Stimulated activated CD8-positive, alpha-beta memory T cell treated with anti-CD3 and anti-CD28 coated beads, Interleukin-12 subunit alpha, Interleukin-12 subunit beta, amount 100 ng/mL, for 1 hour (primary cell): ENCODE results near the gene EXO1.
"Not testable (repeated sequence)": the region's sequence is repeated elsewhere in the genome, so short reads cannot be mapped to it uniquely, and the experiment has no call there.

Source experiments
- DNase-seq: peaks from one replicate; pipeline ENCODE4 v3.0.0-alpha.2; 2020; ENCODE audit warnings: low read depth

The EXO1 gene

DNA sequence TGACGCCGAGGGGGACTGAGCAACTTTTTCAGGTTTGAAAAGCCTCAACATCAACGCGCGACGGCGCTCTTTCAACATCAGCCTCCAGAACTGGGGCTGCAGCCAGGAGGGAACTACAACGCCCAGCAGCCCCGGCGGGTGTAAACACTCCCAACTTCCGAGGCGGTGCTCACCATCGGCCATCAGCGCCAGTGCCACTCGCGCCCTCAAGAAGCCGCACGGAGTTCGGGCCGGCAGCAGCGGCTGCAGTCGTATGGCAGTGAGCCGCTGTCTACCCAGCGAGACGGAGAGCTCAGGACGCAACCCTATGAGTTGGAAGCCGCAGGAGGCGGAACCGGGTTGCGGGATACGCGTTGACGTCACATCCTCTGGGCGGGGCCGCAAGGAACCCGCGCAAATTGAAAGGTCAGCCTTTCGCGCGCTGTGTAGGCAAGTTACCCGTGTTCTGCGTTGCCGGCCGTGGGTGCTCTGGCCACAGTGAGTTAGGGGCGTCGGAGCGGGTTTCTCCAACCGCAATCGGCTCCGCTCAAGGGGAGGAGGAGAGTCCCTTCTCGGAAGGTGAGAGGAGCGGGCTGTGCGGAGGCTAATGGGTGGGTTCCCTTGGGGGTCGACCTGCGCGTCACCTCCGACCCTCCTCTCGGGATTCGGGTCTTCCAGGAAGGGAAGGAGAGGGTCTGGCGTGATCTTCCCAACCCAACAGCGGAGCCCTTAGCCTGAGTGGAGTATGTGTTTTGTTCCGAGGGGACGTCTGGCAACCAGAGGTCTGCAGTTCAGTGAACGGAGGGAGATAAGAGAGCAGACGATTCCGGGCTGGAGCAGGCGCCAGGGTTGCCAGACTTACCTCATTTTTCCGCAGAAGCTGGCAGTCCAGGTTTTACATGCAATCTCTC lies at the start of gene EXO1:
Gene EXO1, plus strand, starts transcription at position 409 of the 890 bp plus-strand sequence. CDS start 2,222 bp downstream, outside the sequence.
- peak; percentile 76 for DNase-seq

DNA sequence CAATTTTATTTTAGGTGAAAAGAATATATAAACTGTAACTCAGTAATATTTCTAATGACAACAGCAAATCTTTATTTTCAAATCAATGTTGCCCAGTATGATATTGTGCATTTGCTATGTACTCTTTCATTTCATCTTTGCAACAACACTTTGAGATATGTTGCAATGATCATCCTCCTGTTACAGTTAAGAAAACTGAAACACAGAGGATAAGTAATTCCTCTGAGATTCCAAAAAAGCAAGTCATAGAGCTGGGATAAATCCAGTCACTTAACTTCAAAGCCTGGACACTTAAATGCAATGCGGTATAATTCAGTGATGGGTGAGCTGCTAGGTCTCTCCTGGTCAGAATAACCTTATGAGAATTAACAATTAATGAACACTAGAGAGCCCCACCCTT lies 48.6 kb upstream of the EXO1 start:
- no peak for DNase-seq

DNA sequence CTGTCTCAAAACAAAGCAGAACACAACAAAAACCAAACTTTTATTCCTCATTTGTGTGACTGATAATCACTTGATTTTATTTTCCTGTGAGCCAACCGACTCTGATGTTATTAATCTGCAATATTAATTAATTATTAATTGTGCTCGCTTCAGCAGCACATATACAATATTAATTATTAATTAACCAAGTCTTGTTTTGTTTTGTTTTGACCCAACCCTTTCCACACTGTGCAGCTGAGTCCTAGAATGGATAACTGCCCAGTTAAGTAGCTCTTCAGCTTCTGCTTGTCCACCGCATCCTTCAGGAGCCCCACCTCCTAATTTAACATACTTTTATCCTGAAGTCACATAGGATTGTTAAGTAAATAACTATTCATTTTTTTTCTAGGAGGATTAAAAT lies 47.4 kb upstream of the EXO1 start:
- no peak for DNase-seq

DNA sequence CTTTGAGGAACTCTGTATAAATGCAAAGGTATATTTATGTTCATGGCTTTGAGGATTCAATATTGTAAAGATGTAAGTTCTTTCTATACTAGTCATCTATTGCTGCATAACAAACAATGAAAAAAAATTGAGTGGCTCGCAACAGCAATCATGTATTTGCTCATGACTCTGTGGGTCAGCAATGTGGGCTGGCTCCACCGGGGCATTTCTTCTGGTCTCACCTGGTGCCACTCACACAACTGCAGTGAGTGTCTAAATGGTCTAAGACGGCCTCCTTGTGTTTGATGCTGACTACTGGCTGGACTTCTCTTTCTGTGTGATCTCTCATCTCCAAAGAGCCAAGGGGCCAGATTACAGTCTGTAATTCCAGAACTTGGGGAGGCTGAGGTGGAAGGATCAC lies 45.1 kb upstream of the EXO1 start:
- DNase-seq: no peak

DNA sequence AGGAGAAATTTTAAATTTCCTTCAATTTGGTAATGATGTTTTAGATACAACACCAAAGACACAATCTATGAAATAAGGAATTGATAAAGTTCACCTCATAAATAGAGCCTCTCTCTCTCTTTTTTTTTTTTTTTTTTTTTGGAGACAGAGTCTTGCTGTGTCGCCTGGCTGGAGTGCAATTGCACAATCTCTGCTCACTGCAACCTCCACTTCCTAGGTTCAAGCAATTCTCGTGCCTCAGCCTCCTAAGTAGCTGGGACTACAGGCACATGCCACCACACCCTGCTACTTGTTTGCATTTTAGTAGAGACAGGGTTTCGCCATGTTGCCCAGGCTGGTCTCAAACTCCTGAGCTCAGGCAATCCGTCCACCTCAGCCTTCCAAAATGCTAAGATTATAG lies 43.3 kb upstream of the EXO1 start:
- not testable (repeated sequence) for DNase-seq

DNA sequence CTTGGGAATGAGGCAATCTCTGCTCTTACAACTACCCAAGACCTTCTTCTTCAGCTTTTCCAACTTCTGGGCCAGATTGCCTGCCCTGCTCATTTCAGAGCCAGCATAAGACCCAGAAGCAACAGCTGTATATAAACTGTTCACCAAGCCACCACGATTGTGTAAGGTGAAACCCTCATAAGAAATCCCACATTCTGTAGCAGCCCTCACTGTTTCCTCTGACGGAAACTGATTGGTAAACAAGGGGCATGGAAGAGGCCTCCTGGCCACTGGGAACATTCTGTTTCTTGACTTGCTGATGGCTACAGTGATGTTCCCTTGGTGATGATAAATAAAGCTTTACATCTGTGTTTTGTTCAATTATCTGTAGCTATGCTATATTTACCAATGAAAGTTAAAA lies 39.7 kb upstream of the EXO1 start:
- no peak for DNase-seq

DNA sequence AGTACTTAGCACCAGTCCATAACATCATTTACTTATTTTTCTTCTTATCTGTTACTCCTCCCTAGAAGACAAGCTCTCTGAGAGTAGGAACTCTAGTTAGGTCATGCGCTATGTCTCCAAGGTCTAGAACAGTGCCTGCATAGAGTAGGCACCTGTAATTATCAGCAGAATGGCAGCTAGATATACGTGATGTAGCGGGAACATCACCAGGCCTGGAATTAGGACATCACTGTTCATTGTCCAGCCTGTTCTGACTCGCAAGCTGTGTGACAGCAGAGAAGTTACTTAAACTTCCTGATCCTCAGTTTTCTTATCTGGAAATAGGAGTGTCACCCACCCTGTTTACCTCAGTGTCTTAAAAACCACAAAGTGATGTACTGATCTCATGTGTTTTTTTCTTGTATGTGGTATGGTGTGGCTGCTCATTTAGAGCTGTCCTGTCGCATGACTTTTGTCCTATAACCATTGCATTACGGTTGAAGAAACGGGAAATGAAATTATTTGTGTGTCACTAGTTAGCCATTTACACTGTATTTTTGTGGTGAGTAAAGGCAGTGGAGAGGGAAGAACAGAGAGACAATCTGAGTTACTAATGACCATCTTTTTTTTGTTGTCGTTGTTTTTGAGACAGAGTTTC lies 37.1 kb upstream of the EXO1 start:
- no peak for DNase-seq

DNA sequence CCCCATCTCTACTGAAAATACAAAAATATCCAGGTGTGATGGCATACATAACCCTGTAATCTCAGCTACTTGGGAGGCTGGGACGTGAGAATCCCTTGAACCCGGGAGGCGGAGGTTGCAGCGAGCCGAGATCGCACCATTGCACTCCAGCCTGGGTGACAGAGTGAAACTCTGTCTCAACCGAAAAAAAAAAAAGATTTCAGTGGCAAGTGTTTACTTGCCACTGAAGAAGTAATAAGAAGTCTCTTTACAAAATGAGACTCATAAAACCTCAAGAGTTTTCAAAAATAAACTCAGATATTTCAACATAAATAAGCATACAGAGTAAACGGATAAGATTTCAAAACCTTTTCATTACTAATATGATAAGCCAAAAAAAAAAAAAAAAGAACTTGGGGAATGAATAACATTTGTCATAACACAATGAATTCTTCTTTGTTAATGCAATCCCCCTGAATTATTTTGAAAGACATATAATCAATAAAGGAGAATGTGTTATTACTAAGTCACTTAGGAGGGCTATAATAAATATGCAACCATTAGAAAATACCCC lies 34.2 kb upstream of the EXO1 start:
- DNase-seq: no peak

DNA sequence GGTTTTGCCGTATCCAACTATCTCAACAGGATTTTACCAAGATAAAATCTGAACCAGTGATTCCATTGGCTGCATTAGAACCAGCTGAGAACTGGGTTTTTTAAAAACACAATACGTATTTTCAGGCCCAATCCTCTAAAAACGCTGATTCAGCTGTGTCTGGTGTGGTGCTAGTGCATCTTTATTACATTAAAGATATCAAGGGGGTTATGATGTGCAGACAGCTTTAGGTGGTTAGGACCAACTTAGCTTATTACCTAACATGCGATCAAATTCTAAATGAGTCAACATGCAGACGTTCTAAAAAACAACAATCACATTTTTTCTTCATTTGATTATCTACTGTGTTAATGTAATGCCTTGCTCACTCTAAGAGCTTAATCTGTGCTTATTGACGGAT lies 32.0 kb upstream of the EXO1 start:
- no peak for DNase-seq

DNA sequence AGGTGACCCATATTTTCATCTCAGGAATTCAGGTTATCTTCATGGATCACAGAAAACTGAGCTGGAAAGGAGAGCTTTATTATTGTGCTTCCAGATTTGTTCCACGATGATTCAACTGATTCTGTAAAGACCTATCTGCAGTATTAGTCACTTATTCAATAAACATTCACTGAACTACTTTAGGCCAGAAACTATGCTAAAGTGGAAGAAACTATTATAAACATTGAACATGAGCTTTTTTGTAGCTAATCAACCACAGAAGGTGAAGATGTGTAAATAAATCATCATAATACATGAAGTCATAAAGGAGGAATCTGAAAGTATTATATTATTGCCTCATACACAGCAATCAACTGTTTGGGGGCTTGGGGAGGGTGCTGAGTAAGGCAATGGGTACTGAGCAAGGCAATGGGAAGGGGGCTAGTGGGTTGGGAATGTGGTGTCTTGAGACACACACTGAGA lies 30.6 kb upstream of the EXO1 start:
- DNase-seq: no peak

DNA sequence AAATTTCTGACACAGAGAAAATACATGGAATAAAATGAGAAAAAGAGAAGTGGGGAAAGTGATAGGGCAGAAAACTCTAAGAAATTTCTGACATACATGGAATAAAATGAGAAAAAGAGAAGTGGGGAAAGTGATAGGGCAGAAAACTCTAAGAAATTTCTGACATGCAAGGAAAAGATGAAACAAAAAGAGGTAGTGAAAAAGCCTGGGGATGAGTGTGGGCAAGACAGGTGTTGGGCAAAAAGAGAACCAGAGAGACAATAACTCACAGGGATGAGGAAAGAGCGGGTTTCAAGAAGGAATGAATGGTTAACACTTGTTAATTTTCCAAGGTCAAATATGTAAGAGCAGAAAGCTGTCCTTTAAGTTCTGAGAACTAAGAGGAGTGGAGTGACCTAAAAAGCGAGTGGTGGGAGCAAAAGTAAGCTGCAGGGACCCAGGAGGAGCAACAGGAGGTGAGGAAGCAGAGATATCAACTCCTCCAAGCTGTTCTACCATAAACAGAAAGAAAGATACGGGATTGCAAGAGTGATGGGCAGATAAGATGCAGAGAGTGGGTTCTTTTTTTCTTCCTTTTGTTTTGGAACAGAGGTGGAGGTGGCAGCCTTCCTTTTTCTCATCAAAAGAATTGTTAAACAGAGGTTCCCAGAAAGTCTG lies 29.9 kb upstream of the EXO1 start:
- no peak for DNase-seq

DNA sequence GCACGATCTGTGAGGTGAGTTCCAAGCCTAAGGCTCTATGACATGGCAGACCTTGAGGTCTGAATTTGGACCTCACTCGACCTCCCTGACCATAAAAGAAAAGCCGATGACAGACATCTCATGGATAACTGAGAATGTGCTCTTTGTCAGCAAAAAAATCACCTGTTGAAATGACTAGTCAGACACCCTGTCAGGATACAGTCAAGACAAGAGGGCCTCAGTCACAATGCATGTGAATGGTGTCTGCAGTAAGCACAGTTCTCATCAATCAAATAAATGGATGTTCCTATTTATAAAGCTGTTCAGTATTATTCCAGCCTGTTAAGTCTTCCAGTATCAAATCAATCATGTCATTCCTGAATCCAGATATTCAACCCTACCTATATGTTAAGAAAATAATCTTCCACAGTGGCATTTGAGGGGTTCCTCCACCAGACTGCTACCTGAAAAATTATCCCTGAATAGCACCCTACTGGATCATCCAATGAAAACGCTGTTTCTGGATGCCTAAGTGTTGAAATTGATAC lies 28.6 kb upstream of the EXO1 start:
- no peak for DNase-seq

DNA sequence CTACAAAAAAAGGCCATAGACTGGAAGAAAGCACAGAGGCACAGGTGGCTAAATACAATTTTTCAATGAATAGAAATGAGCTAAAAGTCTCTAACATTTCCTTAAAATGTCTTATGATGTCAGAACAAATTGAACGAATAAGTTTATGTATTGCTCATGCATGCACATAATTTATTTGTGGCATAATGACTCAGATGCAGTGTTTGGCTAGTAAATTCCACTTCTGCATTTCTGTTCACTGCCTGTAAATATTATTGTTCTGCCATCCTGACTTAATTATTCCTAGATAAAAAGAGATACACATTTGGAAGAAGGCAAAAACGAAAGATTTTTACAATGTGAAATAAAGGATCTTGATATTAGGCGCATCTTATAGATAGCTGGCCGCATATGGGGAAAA lies 26.6 kb upstream of the EXO1 start:
- no peak for DNase-seq

DNA sequence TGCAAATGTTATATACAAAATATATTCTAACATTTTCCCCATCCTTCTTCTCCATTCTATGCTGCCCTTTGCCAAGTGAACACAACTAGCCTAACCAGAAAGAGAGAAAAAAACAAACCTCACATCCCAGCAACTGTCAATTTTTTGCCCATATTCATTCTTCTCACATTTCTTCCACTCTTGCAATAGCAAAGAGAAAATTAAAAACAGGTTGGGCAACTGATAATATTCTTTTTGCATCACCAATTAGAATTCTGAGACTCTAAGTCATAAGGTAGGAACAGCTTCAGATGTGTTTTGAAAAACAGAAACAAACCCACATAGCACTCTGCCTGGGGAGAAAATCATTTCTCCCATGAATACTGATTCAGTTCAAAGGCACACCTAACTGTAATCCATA lies 25.2 kb upstream of the EXO1 start:
- DNase-seq: no peak

DNA sequence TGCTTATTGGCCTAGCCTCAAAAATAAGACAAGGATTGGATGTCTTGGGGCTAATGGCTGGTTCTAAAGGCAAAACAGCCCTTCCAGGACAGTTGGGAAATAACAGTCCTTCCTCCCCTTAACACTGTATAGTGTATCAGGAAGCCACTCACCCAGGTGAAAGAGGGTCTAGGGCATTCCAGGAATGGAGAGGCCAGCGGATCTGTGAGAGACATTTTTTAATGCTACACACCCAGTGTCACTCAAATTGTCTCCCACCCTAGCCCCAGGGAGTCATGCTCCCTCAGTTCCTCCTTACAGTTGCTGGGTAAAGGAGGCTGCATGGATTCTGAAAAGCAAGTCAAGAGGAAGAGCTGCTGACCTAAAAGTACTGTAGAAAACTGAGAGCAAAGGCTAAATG lies 24.1 kb upstream of the EXO1 start:
- DNase-seq: no peak

DNA sequence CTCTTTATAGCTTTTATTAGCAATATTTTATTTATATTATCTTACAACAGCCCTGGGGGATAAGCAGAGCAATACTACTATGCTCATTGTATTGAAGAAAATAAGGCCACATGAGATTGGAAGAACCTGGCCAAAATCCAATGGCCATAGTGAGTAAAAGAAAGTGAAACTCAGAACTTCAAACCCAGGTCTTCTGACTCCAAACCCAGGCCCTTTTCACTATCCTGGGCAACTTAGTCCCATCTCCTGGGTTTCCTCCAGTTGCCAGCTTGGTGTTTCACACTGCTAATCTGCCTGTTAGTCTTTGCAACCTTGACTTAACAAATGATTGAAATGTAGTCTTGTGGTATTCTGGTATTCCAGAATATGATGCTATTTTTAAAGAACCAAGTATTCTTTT lies 22.4 kb upstream of the EXO1 start:
- DNase-seq: no peak

DNA sequence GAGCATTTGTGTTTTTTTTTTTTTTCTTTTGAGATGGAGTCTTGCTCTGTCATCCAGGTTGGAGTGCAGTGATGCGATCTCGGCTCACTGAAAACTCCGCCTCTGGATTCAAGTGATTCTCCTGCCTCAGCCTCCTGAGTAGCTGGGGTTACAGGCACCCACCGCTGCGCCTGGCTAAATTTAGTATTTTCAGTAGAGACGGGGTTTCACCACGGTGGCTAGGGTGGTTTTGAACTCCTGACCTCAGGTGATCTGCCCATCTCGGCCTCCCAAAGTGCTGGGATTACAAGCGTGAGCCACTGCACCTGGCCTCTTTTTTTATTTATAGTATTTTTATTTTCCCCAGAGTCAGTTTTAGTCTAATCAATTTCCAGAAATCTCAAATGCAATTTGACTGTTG lies 21.4 kb upstream of the EXO1 start:
- DNase-seq: not testable (repeated sequence)

DNA sequence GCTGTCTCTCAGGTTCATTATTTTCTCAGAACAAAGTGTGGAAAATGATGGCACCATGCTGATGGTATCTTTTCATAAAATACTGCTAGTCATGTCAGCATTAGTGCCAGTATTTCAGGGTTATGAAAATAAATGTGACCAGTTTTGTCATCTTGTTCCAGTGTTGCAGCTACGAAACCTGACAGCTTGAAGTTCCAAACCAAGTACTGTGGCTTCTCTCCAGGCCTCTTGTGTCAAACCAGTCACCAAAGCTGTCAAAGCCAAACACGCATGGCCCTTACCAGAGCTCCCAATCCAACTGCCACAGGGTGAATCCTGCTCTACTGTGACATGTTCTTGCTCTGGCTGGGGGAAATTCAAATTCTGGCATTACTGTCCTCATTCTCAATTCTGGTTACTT lies 20.7 kb upstream of the EXO1 start:
- no peak for DNase-seq

DNA sequence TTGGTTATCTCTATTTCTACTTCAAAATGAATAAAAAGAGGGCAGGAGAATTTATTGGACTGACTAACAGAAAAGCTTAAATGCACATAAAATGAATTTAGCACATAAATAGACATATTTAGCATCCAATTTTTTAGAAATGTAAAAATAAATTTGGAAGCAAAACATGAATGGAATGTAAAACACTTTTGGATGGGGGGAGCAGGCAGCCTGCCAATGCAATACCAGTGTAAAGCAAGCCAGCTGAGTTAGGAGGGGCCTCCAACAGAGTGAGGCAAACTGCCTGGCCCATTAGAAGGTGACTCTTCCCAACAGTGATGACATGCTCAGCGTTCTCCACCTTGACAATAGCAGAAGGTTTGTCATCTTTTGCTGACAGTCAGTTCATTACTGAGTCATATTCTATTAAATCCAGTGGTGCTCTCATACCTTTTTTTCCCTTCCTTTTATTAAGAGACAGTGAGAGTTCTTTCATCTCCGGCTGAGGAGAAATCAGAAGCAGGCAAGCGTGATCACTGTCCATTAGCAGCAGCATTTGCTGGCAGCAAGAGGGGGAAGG lies 19.5 kb upstream of the EXO1 start:
- DNase-seq: no peak

DNA sequence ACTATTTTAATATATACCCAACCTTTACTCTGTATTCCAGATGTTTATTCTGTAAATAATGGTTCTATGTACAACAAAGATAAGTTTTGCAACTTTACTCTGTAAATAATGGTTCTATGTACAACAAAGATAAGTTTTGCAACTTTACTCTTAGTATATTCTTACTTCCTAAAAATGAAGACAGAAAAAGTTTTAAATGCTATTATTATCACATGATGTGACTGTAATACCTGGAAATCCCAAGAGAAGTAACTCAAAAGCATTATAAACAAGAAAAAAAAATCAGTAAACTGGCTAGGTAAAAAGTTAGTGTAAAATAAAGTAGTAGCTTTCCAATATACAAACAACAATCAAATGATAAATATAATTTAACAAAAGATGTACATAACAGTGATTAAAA lies 18.5 kb upstream of the EXO1 start:
- no peak for DNase-seq

DNA sequence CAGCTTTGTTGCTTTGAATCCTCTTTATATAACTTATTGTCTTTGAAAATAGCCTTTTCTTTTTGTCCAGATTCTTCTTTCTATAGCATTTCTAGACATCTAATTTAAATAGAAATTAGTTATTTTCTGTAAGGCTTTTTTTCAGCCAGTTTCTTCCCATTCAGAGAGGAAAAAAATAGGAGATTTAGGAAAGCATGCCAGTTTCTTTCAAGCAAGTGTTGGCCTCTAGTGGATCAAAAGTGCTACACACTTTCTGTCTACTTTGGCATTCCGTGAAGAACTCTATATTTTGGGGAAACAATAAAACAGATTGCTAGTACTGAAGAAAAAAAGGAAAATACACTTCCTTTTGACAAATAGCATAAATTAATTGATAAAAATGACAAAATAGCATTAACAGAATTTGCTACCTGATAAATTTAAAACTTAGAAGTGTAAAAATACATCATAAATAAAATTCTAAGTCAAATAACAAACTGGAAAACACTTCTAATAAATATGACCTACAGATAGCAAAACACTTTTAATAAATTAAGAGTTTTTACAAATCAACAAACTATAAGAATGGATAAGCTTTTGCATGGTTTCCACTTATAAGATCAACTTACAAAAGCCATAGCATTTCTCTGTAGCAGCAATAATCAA lies 13.1 kb upstream of the EXO1 start:
- DNase-seq: no peak

DNA sequence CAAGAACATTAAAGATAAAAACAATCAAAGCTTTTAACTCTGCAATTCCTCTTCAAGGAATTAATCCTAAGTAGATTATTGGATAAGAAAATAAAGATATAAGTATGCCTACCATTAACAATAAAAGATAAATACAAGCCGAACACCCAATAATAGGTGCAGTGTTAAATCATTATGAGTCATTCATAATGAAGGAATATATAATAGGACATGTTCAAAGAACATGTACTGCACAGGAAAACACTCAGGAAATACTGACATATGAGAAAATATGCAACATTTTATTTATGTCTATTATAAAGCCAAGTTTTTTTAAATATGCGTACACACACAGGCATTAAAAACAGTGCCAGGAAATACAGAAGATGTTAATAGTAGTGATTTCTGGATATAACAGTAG lies 11.1 kb upstream of the EXO1 start:
- no peak for DNase-seq
